ENCODE measurements around the gene C4B.
"Not testable (repeated sequence)": the region's sequence is repeated elsewhere in the genome, so short reads cannot be mapped to it uniquely, and the experiment has no call there.

C4B gene

DNA sequence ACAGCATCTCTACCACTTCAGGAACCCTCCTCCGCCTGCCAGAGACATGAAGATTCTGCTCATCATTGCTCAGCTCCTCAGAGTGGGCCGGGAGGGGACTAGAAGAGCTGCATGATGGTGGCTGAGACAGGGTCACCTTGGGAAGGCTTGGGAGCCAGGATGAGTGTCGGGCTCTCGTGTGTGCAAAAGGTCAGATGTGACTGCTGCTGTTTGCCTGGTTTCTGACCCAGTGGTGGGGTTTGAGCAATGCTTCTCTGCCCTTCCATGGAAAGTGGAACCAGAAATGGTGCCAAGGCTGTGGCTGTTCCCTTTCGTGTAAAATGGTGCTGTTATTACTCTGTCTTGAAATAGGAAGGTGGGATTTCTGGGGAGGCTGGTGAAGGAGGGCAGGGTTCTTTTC lies 857 bp upstream of the C4B start:
- H3K9me3 ChIP-seq (replicated peaks; ENCODE audit: insufficient read depth, low read length); H3K36me3 ChIP-seq (replicated peaks; ENCODE audit: insufficient read depth, low read length); H3K4me3 ChIP-seq (ENCODE audit: low read length); H3K79me2 ChIP-seq (ENCODE audit: low read length); H3K27ac ChIP-seq (ENCODE audit: low read length); DNase-seq; H2AFZ ChIP-seq (ENCODE audit: low read length); H3K9ac ChIP-seq (ENCODE audit: low read length); H3F3A ChIP-seq (ENCODE audit: insufficient read depth, low read length); H3K4me1 ChIP-seq (ENCODE audit: low read length); H3K9me2 ChIP-seq (replicated peaks; ENCODE audit: insufficient read depth, low read length); H3K27me3 ChIP-seq (replicated peaks; ENCODE audit: insufficient read depth, low read length); H3K4me2 ChIP-seq (ENCODE audit: low read depth, low read length); H4K20me1 ChIP-seq (ENCODE audit: insufficient read depth, low read length): not testable (repeated sequence)

GRCh38 chr6:32022100-32022499 lies 7.5 kb downstream of the C4B start:
- not testable (repeated sequence) for H3K4me1 ChIP-seq (ENCODE audit: low read length); H3K36me3 ChIP-seq (replicated peaks; ENCODE audit: insufficient read depth, low read length); H4K20me1 ChIP-seq (ENCODE audit: insufficient read depth, low read length); H2AFZ ChIP-seq (ENCODE audit: low read length); H3K9ac ChIP-seq (ENCODE audit: low read length); H3K4me2 ChIP-seq (ENCODE audit: low read depth, low read length); H3K79me2 ChIP-seq (ENCODE audit: low read length); DNase-seq; H3K9me3 ChIP-seq (replicated peaks; ENCODE audit: insufficient read depth, low read length); H3F3A ChIP-seq (ENCODE audit: insufficient read depth, low read length); H3K27ac ChIP-seq (ENCODE audit: low read length); H3K9me2 ChIP-seq (replicated peaks; ENCODE audit: insufficient read depth, low read length); H3K4me3 ChIP-seq (ENCODE audit: low read length); H3K27me3 ChIP-seq (replicated peaks; ENCODE audit: insufficient read depth, low read length)

- not testable (repeated sequence) for H3K9me3 ChIP-seq (replicated peaks; ENCODE audit: insufficient read depth, low read length); H3K36me3 ChIP-seq (replicated peaks; ENCODE audit: insufficient read depth, low read length); H3K9me2 ChIP-seq (replicated peaks; ENCODE audit: insufficient read depth, low read length); H2AFZ ChIP-seq (ENCODE audit: low read length); H3K79me2 ChIP-seq (ENCODE audit: low read length); DNase-seq; H3K27ac ChIP-seq (ENCODE audit: low read length); H3K9ac ChIP-seq (ENCODE audit: low read length); H3F3A ChIP-seq (ENCODE audit: insufficient read depth, low read length); H4K20me1 ChIP-seq (ENCODE audit: insufficient read depth, low read length); H3K4me1 ChIP-seq (ENCODE audit: low read length); H3K27me3 ChIP-seq (replicated peaks; ENCODE audit: insufficient read depth, low read length); H3K4me2 ChIP-seq (ENCODE audit: low read depth, low read length); H3K4me3 ChIP-seq (ENCODE audit: low read length)
These were observed 14.0 kb downstream of the C4B start for GRCh38 chr6:32028631-32029030.

- not testable (repeated sequence) for H3K4me2 ChIP-seq (ENCODE audit: low read depth, low read length); H2AFZ ChIP-seq (ENCODE audit: low read length); H3K79me2 ChIP-seq (ENCODE audit: low read length); H3F3A ChIP-seq (ENCODE audit: insufficient read depth, low read length); H3K27me3 ChIP-seq (replicated peaks; ENCODE audit: insufficient read depth, low read length); H3K9me3 ChIP-seq (replicated peaks; ENCODE audit: insufficient read depth, low read length); H3K9me2 ChIP-seq (replicated peaks; ENCODE audit: insufficient read depth, low read length); H4K20me1 ChIP-seq (ENCODE audit: insufficient read depth, low read length); H3K9ac ChIP-seq (ENCODE audit: low read length); H3K27ac ChIP-seq (ENCODE audit: low read length); H3K4me1 ChIP-seq (ENCODE audit: low read length); H3K4me3 ChIP-seq (ENCODE audit: low read length); H3K36me3 ChIP-seq (replicated peaks; ENCODE audit: insufficient read depth, low read length); DNase-seq
These were observed 15.0 kb downstream of the C4B start for GRCh38 chr6:32029553-32029952.

DNA sequence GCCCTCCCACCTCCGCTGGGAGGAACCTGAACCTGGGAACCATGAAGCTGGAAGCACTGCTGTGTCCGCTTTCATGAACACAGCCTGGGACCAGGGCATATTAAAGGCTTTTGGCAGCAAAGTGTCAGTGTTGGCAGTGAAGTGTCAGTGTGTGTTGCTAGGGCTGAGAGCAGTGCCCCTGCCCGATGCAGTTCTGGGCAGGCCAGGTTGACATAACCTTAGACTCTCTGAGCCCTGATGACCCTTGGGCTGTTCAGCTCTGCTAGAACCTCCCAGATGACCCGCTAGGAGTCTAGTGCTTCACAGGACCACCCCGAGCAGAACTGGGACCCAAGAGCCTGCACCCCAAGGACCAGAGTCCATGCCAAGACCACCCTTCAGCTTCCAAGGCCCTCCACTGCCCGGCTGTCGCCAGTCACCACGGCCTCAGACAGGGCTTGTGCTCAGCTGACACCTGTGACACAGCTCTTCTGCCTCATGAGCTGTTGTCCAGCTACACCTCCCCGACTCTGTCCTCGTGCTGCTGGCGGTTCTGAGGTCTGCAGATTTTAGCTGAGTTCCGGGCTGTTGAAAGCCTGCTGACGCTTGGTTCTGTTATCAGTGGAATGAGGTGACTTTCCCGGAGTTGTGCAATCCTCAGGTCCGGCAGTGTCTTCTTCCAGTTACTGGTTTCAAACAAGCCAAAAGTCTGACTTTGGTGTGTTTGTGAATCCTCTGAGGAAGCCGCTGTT lies 20.9 kb downstream of the C4B start:
- H3K4me1 ChIP-seq (ENCODE audit: low read length); H3K9me2 ChIP-seq (replicated peaks; ENCODE audit: insufficient read depth, low read length); H3K79me2 ChIP-seq (ENCODE audit: low read length); H3K36me3 ChIP-seq (replicated peaks; ENCODE audit: insufficient read depth, low read length); H4K20me1 ChIP-seq (ENCODE audit: insufficient read depth, low read length); H2AFZ ChIP-seq (ENCODE audit: low read length); DNase-seq; H3K4me3 ChIP-seq (ENCODE audit: low read length); H3F3A ChIP-seq (ENCODE audit: insufficient read depth, low read length); H3K9me3 ChIP-seq (replicated peaks; ENCODE audit: insufficient read depth, low read length); H3K27me3 ChIP-seq (replicated peaks; ENCODE audit: insufficient read depth, low read length); H3K4me2 ChIP-seq (ENCODE audit: low read depth, low read length); H3K9ac ChIP-seq (ENCODE audit: low read length); H3K27ac ChIP-seq (ENCODE audit: low read length): not testable (repeated sequence)

- not testable (repeated sequence) for H2AFZ ChIP-seq (ENCODE audit: low read length); H3K9ac ChIP-seq (ENCODE audit: low read length); H4K20me1 ChIP-seq (ENCODE audit: insufficient read depth, low read length); H3K27ac ChIP-seq (ENCODE audit: low read length); H3K4me3 ChIP-seq (ENCODE audit: low read length); H3K9me2 ChIP-seq (replicated peaks; ENCODE audit: insufficient read depth, low read length); H3K27me3 ChIP-seq (replicated peaks; ENCODE audit: insufficient read depth, low read length); DNase-seq; H3K4me1 ChIP-seq (ENCODE audit: low read length); H3K9me3 ChIP-seq (replicated peaks; ENCODE audit: insufficient read depth, low read length); H3K4me2 ChIP-seq (ENCODE audit: low read depth, low read length); H3K79me2 ChIP-seq (ENCODE audit: low read length); H3F3A ChIP-seq (ENCODE audit: insufficient read depth, low read length); H3K36me3 ChIP-seq (replicated peaks; ENCODE audit: insufficient read depth, low read length)
These were observed 22.5 kb downstream of the C4B start for GRCh38 chr6:32037136-32037535.

- H3K36me3 ChIP-seq (replicated peaks; ENCODE audit: insufficient read depth, low read length); H3K9ac ChIP-seq (ENCODE audit: low read length); H2AFZ ChIP-seq (ENCODE audit: low read length); H3K27me3 ChIP-seq (replicated peaks; ENCODE audit: insufficient read depth, low read length); H3K4me3 ChIP-seq (ENCODE audit: low read length); H3K9me3 ChIP-seq (replicated peaks; ENCODE audit: insufficient read depth, low read length); H3K79me2 ChIP-seq (ENCODE audit: low read length); H3K9me2 ChIP-seq (replicated peaks; ENCODE audit: insufficient read depth, low read length); H3K4me2 ChIP-seq (ENCODE audit: low read depth, low read length); H3K4me1 ChIP-seq (ENCODE audit: low read length); H3F3A ChIP-seq (ENCODE audit: insufficient read depth, low read length); DNase-seq; H3K27ac ChIP-seq (ENCODE audit: low read length); H4K20me1 ChIP-seq (ENCODE audit: insufficient read depth, low read length): not testable (repeated sequence)
These were observed 23.3 kb downstream of the C4B start, which contains the start of gene CYP21A2 for GRCh38 chr6:32037598-32038524. CYP21A2 (plus strand) TSS chr6:32038415; CDS start chr6:32038423, 8 bp downstream.

GRCh38 chr6:32038878-32039277 lies 24.3 kb downstream of the C4B start:
- H3K9ac ChIP-seq (ENCODE audit: low read length); H3K79me2 ChIP-seq (ENCODE audit: low read length); H3K4me2 ChIP-seq (ENCODE audit: low read depth, low read length); H2AFZ ChIP-seq (ENCODE audit: low read length); H3K9me2 ChIP-seq (replicated peaks; ENCODE audit: insufficient read depth, low read length); H3K9me3 ChIP-seq (replicated peaks; ENCODE audit: insufficient read depth, low read length); H4K20me1 ChIP-seq (ENCODE audit: insufficient read depth, low read length); H3F3A ChIP-seq (ENCODE audit: insufficient read depth, low read length); H3K27ac ChIP-seq (ENCODE audit: low read length); H3K4me1 ChIP-seq (ENCODE audit: low read length); H3K4me3 ChIP-seq (ENCODE audit: low read length); H3K36me3 ChIP-seq (replicated peaks; ENCODE audit: insufficient read depth, low read length); DNase-seq; H3K27me3 ChIP-seq (replicated peaks; ENCODE audit: insufficient read depth, low read length): not testable (repeated sequence)
